HuH-7.5 (cell line): Measurements from ENCODE around the gene ACKR3.

Experiments used
- DNase-seq: peaks from one replicate; pipeline ENCODE4 v3.0.0; 2011; ENCODE audit warnings: low spot score

The ACKR3 gene

DNA sequence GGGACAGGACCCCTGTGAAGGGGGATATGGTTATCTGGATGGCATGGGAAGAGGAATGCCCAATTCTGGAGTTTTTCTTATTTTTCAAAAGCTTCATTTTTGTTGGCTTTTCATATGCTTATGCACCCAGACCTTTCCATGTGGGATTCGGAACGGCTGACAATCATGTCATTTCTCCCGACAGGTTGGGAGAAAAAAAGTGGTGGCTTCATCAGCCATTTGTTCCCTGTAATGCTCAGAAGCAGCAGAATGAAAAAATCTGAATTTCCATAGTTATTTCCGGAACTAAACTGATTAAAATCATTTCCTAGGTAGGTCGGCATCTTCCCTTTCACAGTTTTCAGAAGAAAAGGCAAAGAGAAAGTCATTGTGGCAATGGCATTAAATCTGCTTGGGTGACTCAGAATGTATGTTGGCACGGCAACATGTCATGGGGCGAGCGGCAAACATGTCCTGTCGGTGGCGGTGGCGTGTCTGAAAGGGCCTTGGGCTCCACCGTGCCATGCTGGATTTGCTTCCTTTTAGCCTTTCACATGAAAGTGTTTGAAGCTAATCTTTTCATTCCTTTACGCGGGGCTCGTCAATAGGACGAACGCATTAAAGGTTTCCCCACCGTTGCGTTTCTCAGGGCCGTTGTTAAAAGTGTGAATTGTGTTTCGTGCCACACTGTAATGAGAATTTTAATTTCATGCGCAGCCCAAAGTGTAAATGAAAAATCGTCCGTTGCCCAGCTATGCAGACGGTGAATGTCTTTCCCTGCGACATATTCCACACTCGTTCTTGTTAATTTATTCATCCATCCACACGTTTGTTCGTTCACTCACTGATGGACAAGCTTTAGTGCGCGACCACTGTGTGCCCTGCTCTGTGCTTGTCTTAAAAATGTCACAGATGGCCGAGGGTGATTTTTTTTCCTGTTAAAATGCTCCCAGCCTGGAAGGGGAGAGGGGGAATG lies 18.5 kb downstream of the ACKR3 start:
- no peak for DNase-seq

- no peak for DNase-seq
These were observed 19.4 kb downstream of the ACKR3 start for GRCh38 chr2:236588932-236589592.

GRCh38 chr2:236590846-236591245 lies 21.2 kb downstream of the ACKR3 start:
- DNase-seq, result no peak

GRCh38 chr2:236592821-236593220 lies 23.2 kb downstream of the ACKR3 start:
- DNase-seq, result no peak

DNA sequence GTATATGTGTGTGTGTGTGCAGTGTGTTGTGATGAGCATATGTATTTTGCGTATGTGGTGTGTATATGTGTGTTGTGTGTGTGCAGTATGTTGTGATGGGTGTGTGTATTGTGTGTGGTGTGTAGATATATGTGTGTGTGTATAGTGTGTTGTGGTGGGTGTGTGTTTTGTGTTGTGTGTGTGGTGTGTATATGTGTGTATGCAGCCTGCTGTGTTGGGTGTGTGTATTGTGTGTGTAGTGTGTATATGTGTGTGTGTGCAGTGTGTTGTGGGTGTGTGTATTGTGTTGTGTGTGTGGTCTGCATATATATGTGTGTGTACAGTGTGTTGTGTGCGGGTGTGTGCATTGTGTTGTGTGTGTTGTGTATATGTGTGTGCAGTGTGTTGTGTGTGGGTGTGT lies 23.9 kb downstream of the ACKR3 start:
- DNase-seq, result no peak

DNA sequence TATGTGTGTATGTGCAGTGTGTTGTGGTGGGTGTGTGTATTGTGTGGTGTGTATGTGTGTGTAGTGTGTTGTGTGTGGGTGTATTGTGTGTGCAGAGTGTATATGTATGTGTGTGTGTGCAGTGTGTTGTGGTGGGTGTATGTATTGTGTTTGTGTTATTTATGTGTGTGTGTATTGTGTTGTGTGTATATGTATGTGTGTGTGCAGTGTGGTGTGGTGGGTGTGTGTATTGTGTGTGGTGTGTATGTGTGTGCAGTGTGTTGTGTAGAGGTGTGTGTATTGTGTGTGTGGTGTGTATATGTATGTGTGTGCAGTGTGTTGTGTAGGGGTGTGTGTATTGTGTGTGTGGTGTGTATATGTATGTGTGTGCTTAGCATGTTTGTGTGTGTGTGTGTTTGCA lies 24.3 kb downstream of the ACKR3 start:
- no peak for DNase-seq

DNA sequence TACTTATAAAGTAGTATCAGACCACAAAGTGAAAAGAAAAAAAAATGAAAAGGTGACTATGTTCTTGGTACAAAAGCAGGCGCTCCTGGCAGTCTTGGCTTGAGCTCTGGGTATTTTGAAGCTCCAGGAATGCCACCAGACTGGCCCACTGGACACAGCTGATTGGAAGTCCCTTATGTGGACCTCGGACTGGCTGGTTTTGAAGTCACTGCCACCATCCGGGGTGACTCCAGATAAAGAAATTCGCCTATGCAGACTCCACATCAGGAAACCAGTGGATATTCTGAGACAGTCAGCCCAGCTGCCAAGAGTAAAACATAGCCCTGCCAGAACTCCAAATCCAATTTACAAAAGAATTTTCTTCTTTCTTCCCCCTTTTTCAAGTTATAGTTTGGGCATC lies 28.0 kb downstream of the ACKR3 start:
- no peak for DNase-seq

DNA sequence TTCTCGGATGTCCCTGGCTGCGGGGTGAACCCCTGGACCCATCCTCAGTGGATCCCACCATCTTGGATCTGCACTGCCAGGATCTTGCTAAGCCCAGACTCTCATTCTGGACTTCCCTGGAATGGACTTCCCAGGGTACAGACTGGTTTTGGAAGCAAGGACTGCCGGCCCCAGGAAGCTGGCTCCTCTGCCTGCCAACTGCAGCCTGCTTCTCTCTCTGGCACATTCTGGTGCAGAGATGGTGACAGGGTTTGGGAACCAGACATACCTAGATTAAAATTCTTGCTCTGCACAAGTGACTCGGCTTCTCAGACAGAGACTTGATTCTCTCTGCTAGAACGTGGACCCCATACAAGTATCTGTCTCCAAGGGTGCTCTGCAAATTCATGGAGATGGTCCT lies 29.4 kb downstream of the ACKR3 start:
- DNase-seq, result no peak

GRCh38 chr2:236600158-236600557 lies 30.5 kb downstream of the ACKR3 start:
- DNase-seq, result no peak

DNA sequence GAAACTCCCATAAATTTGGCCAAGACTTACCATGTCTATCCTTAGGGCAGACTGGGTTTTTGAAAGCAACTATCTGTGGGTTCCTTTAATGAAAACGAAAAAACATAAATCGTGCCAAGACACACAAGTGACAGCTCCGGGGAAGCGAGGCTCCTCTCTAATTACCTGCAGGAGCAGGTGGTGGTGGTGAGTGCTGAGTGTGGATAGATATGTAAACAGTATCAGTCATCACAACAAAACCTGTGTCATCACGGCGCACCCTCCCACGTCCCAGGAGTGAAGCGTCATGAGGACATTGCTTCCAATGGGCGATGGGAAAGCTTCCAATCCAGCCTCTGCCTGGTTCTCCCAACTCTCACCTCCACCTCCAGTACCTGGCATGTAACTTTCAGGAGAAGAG lies 31.3 kb downstream of the ACKR3 start:
- no peak for DNase-seq

- DNase-seq, result no peak
These were observed 31.9 kb downstream of the ACKR3 start for GRCh38 chr2:236601316-236602202.

DNA sequence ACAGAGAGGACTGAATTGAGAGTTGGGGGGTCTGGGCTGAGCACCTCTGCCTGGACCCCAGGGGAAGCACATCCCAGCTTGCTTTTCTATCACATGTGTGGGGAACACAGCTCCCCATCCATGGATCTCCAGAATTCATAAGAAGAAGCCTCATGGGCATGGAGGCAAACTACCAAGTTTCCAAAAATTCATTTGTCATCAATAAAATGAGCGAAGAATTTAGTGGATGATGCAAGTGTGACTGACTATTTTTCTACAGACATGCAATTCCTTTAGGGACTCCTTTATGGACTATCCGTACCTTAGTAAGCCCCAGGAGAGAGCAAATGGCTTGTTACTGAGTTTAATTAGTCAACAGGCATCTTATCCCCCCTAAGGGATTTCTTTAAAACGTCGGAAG lies 33.1 kb downstream of the ACKR3 start:
- no peak for DNase-seq

GRCh38 chr2:236603361-236604015 lies 33.9 kb downstream of the ACKR3 start:
- DNase-seq, result no peak

DNA sequence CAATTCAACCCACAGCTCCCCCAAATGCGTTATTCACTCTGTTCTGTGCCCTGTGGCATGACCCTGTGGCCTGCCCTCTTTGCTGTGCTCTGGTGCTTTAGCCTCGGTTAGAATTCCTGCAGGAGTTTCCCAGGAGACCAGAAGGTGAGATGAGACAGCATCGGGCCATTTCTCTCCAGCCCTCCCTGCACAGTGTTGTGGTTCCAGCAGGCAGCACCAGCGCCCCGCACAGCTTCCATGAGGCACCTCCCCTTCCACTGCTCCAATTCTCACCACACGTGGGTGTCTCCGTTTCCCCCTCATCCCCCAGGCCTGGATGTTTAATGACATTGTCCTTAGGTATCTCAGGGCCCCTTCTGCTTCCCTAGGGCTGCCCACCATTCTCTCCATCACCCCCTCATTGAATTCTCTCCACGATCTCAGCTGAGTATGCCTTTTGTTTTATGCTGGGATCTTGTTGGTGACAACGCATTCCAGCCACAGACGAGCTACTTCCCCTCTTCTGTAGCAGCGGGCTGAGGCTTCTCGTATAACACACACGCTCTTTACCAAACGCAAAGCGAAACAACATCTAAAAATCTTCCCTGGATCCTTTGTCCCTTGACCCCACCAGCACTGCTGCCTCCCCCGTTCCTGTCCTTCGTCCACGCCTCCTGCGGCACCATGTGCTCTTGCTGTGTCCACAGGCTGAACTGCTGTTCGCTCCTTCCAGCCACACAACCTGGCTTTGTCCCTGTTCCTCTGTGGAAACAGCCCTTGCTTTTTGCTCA lies 35.1 kb downstream of the ACKR3 start:
- no peak for DNase-seq

DNA sequence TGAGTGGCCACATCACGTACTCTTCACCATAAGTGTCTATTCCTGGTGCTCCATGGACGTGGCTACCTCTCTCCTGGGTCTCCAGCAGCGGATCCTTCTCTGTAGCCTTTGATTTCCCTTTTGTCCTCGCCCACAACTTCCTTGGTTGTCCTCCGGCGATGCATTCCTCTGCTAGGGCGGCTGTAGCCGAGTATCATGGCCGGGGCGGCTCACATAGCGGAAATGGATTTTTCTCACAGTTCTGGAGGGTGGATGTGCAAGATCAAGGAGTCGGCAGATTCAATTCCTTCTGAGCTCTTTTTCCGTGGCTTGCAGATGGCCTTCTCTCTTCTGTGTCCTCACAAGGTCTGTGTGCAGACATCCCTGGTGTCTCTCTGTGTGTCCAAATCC lies 35.7 kb downstream of the ACKR3 start:
- DNase-seq, result no peak

GRCh38 chr2:236606023-236606422 lies 36.4 kb downstream of the ACKR3 start:
- no peak for DNase-seq

GRCh38 chr2:236607471-236608187 lies 38.0 kb downstream of the ACKR3 start:
- DNase-seq, result no peak

DNA sequence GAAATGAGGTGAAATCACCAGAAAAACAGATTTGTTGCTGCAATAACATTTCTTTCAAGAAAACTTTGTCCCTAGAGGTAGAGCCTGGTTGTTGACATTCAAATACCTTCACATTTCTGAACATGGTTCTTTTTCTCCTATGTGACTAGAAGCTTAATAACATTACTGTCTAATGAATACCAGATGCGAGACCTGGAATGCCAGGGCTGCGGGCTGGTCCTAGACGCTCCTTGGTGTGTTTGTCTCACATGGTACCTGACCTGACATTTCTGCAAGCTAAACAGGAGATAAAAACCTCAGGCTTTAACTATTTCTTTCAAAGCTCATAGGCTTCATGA lies 38.5 kb downstream of the ACKR3 start:
- DNase-seq, result no peak

GRCh38 chr2:236608710-236609109 lies 39.1 kb downstream of the ACKR3 start:
- DNase-seq, result no peak

- no peak for DNase-seq
These were observed 41.6 kb downstream of the ACKR3 start for GRCh38 chr2:236610991-236611821.
